Skeletal muscle satellite cell (primary cell): ENCODE results near the gene HMGA1.
"Not testable (repeated sequence)": the region's sequence is repeated elsewhere in the genome, so short reads cannot be mapped to it uniquely, and the experiment has no call there.

Source experiments
- H3K27me3 ChIP-seq: 2 replicates; pipeline ENCODE4 v1.7.0; 2013; ENCODE audit warnings: low read length; ENCODE audit not compliant: control insufficient read depth, insufficient read depth
- H3K36me3 ChIP-seq: 2 replicates; pipeline ENCODE4 v1.7.0; 2013; ENCODE audit warnings: mild to moderate bottlenecking, control low read depth, low read length; ENCODE audit not compliant: insufficient read depth
- H3K4me1 ChIP-seq: 2 replicates; pipeline ENCODE4 v1.7.0; 2013; ENCODE audit warnings: low read length; ENCODE audit not compliant: control insufficient read depth, insufficient read depth
- H3K4me2 ChIP-seq: 2 replicates; pipeline ENCODE4 v1.7.0; 2013; ENCODE audit warnings: mild to moderate bottlenecking, low read length
- H3K4me3 ChIP-seq: 2 replicates; pipeline ENCODE4 v1.7.0; 2013; ENCODE audit warnings: low read length
- H3K9ac ChIP-seq: 2 replicates; pipeline ENCODE4 v1.7.0; 2013; ENCODE audit warnings: mild to moderate bottlenecking, low read depth, low read length, moderate library complexity
- H3K9me3 ChIP-seq: replicated peaks from 2 replicates; pipeline ENCODE4 v1.7.0; 2013; ENCODE audit warnings: mild to moderate bottlenecking, control low read depth, low read length

The HMGA1 gene

DNA sequence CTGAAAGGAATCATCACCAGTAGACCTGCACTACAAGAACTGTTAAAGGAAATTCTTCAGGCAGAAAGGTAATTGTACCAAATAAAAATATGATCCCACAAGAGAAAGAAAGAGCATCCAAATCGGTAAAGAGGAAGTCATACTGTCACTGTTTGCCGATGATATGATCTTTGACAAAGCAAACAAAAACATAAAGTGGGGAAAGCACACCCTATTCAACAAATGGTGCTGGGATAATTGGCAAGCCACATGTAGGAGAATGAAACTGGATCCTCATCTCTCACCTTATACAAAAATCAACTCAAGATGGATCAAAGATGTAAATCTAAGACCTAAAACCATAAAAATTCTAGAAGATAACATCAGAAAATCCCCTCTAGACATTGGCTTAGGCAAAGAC, 15.7 kb downstream of the HMGA1 start:
- H3K36me3 ChIP-seq, H3K9ac ChIP-seq: not testable (repeated sequence)

DNA sequence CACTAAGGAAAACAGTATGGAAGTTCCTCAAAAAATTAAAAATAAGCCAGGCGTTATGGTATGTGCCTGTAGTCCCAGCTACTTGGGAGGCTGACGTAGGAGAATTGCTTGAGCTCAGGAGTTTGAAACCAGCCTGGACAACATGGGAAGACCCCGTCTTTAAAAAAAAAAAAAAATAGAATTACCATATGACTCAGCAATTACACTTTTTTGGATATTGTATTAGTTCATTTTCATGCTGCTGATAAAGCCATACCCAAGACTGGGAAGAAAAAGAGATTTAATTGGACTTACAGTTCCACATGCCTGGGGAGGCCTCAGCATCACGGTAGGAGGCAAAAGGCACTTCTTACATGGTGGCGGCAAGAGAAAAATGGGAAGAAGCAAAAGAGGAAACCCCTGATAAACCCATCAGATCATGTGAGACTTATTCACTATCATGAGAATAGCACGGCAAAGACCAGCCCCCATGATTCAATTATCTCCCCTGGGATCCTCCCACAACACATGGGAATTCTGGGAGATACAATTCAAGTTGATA, 22.9 kb downstream of the HMGA1 start:
- no peaks in the 10 kb centered on the region for H3K27me3 ChIP-seq
- no peak overlapping the region for H3K4me2 ChIP-seq
- H3K9me3 ChIP-seq = no peaks in the 10 kb centered on the region
- no peak overlapping the region for H3K9ac ChIP-seq
- no peak overlapping the region for H3K4me3 ChIP-seq
- H3K36me3 ChIP-seq = no peaks in the 10 kb centered on the region
- H3K4me1 ChIP-seq = no peaks in the 10 kb centered on the region

More for the DNA sequence above, 15.7 kb downstream of the HMGA1 start:
- H3K4me2 ChIP-seq, H3K4me3 ChIP-seq, H3K27me3 ChIP-seq, H3K9me3 ChIP-seq: not testable (repeated sequence)
- peaks cover 11% of the 10 kb centered on the region for H3K4me1 ChIP-seq

DNA sequence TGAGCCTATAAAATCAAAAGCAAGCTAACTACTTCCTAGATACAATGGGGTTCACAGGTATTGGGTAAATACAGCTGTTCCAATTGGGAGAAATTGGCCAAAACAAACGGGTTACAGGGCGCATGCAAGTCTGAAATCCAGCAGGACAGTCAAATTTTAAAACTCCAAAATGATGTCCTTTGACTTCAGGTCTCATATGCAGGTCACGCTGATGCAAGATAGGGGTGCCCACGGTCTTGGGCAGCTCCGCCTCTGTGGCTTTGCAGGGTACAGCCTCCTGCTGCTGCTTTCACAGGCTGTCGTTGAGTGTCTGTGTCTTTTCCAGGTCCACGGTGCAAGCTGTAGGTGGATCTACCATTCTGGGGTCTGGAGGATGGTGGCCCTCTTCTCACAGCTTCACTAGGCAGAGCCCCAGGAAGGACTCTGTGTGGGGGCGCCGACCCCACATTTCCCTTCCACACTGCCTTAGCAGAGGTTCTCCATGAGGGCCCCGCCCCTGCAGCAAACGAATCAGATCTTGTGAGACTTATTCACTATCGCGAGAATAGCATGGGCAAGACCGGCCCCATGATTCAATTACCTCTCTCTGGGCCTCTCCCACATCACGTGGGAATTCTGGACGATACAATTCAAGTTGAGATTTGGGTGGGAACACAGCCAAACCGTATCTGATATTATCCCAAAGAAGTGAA, 24.0 kb downstream of the HMGA1 start:
- Histone ChIP-seq H3K9ac (no peak overlapping the region), H3K36me3 (no peaks in the 10 kb centered on the region), H3K27me3 (no peaks in the 10 kb centered on the region), H3K9me3 (no peaks in the 10 kb centered on the region), H3K4me2 (no peak overlapping the region), H3K4me1 (no peaks in the 10 kb centered on the region), H3K4me3 (no peak overlapping the region)

DNA sequence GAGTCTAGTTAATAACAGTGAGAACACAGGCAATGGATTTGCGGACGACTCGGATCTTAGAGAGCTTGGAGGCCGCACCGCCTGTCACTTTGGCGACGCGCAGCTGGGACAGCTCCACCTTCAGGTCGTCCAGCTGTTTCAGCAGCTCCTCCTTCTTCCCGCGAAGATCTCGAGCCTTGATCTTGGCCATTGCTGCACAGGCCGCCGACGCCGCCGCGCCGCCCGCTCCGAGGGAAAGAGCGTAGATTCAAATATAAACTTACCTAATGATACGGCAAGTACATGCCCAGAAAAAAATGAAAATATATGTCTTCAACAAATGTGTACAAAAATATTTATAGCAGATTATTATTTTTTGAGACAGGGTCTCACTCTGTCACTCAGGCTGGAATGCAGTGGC, 26.8 kb downstream of the HMGA1 start:
- not testable (repeated sequence) for H3K9ac ChIP-seq, H3K4me3 ChIP-seq

DNA sequence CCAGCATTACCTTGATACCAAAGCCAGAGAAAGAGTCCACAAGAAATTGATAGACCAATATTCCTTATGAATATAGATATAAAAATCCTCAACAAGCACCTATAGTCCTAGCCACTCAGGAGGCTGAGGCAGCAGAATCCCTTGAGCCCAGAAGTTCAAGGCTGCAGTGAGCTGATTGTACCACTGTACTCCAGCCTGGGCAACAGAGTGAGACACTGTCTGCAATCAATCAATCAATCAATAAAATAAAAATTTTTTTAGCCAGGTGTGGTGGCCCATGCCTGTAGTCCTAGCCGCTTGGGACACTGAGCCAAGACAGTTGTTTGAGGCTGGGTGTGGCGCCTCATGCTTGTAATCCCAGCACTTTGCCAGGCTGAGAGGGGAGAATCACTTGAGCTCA, 31.1 kb downstream of the HMGA1 start:
- no peak overlapping the region for H3K9ac ChIP-seq
- H3K4me2 ChIP-seq = no peak overlapping the region
- no peaks in the 10 kb centered on the region for H3K4me1 ChIP-seq
- no peak overlapping the region for H3K4me3 ChIP-seq
- no peaks in the 10 kb centered on the region for H3K36me3 ChIP-seq
- no peaks in the 10 kb centered on the region for H3K9me3 ChIP-seq
- H3K27me3 ChIP-seq = no peaks in the 10 kb centered on the region

More for the DNA sequence above, 26.8 kb downstream of the HMGA1 start:
- not testable (repeated sequence) for H3K9me3 ChIP-seq, H3K36me3 ChIP-seq, H3K27me3 ChIP-seq, H3K4me2 ChIP-seq, H3K4me1 ChIP-seq

DNA sequence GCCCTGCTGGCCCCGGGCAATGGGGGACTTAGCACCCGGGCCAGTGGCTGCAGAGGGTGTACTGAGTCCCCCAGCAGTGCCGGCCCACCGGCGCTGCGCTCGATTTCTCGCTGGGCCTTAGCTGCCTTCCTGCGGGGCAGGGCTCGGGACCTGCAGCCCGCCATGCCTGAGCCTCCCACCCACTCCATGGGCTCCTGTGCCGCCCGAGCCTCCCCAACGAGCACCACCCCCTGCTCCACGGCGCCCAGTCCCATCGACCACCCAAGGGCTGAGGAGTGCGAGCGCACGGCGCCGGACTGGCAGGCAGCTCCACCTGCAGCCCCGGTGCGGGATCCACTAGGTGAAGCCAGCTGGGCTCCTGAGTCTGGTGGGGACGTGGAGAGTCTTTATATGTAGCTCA, 32.5 kb downstream of the HMGA1 start:
- not testable (repeated sequence) for H3K4me2 ChIP-seq

DNA sequence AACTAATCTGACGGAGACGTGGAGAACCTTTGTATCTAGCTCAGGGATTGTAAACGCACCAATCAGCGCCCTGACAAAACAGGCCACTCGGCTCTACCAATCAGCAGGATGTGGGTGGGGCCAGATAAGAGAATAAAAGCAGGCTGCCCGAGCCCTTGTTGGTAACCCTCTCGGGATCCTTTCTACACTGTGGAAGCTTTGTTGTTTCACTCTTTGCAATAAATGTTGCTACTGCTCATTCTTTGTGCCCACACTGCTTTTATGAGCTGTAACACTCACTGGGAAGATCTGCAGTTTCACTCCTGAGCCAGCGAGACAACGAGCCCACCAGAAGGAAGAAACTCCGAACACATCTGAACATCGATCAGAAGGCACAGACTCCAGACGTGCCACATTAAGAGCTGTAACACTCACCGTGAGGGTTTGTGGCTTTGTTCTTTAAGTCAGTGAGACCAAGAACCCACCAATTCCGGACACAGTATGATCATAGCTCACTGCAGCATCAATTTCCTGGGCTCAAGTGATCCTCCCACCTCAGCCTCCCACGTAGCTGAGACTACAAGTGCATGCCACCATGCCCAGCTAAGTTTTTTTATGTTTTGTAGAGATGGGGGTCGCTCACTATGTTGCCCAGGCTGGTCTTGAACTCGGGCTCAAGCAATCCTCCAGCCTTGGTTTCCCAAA, 33.1 kb downstream of the HMGA1 start:
- not testable (repeated sequence) for H3K9me3 ChIP-seq, H3K9ac ChIP-seq, H3K36me3 ChIP-seq, H3K4me3 ChIP-seq, H3K27me3 ChIP-seq, H3K4me2 ChIP-seq, H3K4me1 ChIP-seq

More for the DNA sequence above, 32.5 kb downstream of the HMGA1 start:
- H3K4me3 ChIP-seq, H3K36me3 ChIP-seq, H3K4me1 ChIP-seq, H3K9ac ChIP-seq, H3K27me3 ChIP-seq, H3K9me3 ChIP-seq: not testable (repeated sequence)

DNA sequence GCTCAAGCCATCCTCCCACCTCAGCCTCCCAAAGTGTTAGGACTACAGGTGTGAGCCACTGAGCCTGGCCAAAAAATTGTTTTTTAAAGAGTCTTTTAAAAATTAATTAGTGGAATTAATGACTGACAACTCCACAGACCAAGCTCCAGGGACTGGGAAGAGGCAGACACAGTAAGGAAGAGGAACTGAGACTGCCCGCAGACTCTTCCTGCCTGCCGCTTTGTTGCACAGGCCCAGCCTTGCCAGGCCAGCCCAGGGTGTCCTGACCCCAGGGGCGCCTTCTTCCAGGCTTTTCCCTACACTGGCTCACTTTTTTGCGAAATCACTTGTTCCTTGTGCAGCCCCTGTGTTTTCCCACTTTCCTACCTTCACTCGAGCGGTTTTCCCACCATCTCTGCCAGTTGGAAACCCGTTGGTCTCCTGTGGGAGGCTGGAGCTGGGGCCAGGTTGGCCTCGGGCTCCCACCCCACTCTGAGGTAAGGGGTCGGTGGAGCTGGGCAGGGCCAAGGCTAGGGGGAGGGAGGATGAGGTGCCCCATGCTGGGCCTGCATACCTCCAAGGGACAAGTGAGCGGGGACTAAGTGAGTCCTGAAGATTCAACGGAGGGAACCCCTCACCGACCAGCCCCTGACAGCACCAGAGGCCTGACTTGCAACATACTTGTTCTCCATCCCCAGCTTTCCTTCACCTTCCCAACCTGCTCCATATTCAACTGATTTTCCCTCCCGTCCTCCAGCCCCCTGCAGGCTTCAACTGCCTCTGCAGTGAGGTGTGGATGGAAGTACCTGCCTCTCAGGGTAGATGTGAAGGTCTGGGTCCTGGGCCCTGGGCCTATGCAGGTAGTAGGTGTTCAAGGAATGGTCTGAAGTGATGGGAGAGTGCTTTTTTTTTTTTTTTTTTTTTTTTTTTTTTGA, 35.6 kb downstream of the HMGA1 start:
- H3K9ac ChIP-seq = no peak overlapping the region
- no peaks in the 10 kb centered on the region for H3K27me3 ChIP-seq
- H3K4me3 ChIP-seq = no peak overlapping the region
- no peak overlapping the region for H3K4me2 ChIP-seq
- no peaks in the 10 kb centered on the region for H3K4me1 ChIP-seq
- H3K9me3 ChIP-seq = no peaks in the 10 kb centered on the region
- peaks cover 2% of the 10 kb centered on the region for H3K36me3 ChIP-seq

DNA sequence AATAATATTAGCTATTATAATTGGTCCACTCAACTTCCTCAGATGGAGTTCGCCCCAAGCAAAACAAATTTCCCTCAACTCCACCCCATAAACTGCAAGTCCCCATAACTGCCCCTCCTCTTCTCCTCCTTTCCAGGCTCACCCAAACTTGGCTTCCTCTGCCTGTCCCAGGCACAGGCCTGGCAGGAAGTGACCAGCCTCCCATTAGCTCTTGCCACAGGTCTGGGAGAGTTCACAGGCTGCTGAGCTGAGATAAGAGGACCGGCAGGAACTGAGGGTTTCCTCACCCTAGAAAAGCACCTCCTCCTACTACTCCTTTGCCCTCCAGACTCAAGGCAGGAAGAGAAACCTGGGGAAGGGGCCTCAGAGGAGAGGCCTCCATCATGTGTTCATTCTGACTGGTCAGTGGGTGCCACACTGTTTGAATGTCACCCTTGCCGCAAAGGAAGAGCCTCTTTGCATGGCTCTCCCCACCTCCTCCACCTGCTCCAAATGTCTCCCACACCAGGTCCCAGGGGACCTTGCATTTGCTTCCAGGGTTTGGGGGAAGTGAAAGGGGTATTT, 36.7 kb downstream of the HMGA1 start:
- no peak overlapping the region for H3K9ac ChIP-seq
- H3K4me3 ChIP-seq = no peak overlapping the region
- no peak overlapping the region for H3K4me2 ChIP-seq
- H3K27me3 ChIP-seq = no peaks in the 10 kb centered on the region
- H3K36me3 ChIP-seq = peaks cover 4% of the 10 kb centered on the region
- no peaks in the 10 kb centered on the region for H3K9me3 ChIP-seq
- H3K4me1 ChIP-seq = no peaks in the 10 kb centered on the region

DNA sequence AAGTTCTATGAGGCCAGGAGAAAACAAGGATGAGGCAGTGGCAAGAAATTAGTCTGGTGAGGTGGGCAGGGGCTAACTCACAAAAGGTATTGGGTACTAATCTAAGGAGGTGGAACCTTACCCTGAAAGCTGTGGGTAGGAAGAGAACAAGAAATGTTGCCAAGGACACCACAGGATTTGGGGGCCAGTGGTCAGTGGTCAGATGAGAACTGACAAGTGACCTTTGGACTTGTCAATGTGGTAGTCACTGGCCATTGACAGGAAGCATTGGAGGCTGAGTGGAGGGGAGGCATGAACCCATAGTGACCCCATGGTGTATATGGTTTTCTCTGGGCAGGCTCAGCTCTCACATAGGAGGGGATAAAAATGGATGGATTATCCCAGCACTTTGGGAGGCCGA, 37.5 kb downstream of the HMGA1 start:
- H3K4me1 ChIP-seq = no peaks in the 10 kb centered on the region
- no peak overlapping the region for H3K4me3 ChIP-seq
- no peaks in the 10 kb centered on the region for H3K27me3 ChIP-seq
- H3K9ac ChIP-seq = no peak overlapping the region
- H3K9me3 ChIP-seq = no peaks in the 10 kb centered on the region
- no peak overlapping the region for H3K4me2 ChIP-seq
- H3K36me3 ChIP-seq = peaks cover 4% of the 10 kb centered on the region

DNA sequence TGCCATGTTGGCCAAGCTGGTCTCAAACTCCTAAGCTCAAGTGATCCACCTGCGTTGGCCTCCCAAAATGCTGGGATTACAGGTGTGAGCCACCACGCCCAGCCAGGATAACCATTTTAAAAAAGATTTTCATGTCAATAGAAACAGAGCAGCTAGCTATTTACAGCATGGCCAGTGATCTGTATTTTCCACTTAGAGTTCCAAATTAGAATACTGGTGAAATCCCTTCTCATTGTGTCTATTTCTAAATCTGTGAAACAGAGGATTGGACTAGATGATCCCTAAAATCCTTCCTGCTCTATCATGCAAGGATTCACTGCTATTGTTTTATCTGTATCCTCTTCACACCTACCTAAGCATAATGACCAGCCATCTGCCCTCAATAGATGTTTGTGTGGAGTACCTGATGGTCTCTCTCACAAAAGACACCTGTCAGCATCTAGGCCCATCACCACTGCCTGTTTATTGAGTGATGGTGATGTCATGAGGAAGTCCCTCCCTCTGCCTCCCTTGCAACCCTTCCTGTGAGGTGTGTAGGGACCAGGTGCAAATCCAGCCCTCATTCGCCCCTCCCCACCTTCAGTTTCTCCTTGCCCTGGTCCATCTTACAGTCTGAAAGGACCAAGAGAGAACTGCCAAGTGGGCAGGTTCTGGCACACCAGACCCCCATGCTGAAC, 38.6 kb downstream of the HMGA1 start:
- Histone ChIP-seq H3K36me3 (peaks cover 11% of the 10 kb centered on the region), H3K9ac (no peak overlapping the region), H3K27me3 (no peaks in the 10 kb centered on the region), H3K9me3 (no peaks in the 10 kb centered on the region), H3K4me1 (no peaks in the 10 kb centered on the region), H3K4me2 (no peak overlapping the region), H3K4me3 (no peak overlapping the region)
